Endothelial cell of umbilical vein (primary cell): ENCODE measurements around the gene SFT2D1. TPM values are rescaled to one million over a fixed set of nuclear protein-coding genes. Genes with fewer than 3 reads are reported as not detected.

Experiments
- BruUV-seq: library from RNA; stranded (reverse); fragments of 400-500 nt; replicated peaks from 2 replicates; lab custom pipeline; 2021; lab: Mats Ljungman, UMichigan
- CTCF ChIA-PET: fragments of 300-600, 350-600 bp; sonication (Branson Sonifier 250); formaldehyde crosslinking; loops from one replicate; lab custom pipeline; 2021; ENCODE audit warnings: antibody characterized with exemption, inconsistent platforms; lab: Charles Lee
- POLR2A ChIA-PET: fragments of 300-600, 350-600 bp; sonication (Branson Sonifier 250); formaldehyde crosslinking; loops from one replicate; lab custom pipeline; 2021; ENCODE audit warnings: antibody characterized with exemption, inconsistent platforms; lab: Charles Lee
- DNase-seq: peaks from one replicate; pipeline ENCODE4 v3.0.0-alpha.2; 2011; ENCODE audit warnings: low read depth, low spot score
- FAIRE-seq: peaks from 2 replicates; lab custom pipeline; 2011; peaks lifted over from hg19 to GRCh38; lab: Jason Lieb, UNC
- H2AFZ ChIP-seq: 2 replicates; pipeline ENCODE4 v1.6.0; 2012; ENCODE audit warnings: low read depth, low read length, control low read depth, inconsistent platforms
- H3K27ac ChIP-seq: 2 replicates; pipeline ENCODE4 v1.5.1; 2011; ENCODE audit warnings: low read depth, mild to moderate bottlenecking, control low read depth, low read length, moderate library complexity; ENCODE audit not compliant: insufficient read depth
- H3K27me3 ChIP-seq, 2 experiments: 2 replicates each; pipeline versions ENCODE4 v1.6.0 to v1.6.1; 2011; ENCODE audit warnings: low read length in 2 of 2, mixed read lengths in 1 of 2; ENCODE audit not compliant: control insufficient read depth in 2 of 2, insufficient read depth in 2 of 2
- H3K36me3 ChIP-seq, 2 experiments: 2 replicates in 1 of 2; 3 replicates in 1 of 2; pipeline ENCODE4 v1.5.1; 2011; ENCODE audit warnings: low read length in 2 of 2, mild to moderate bottlenecking in 1 of 2, moderate library complexity in 1 of 2; ENCODE audit not compliant: control insufficient read depth in 2 of 2, insufficient read depth in 2 of 2; ENCODE audit errors: extremely low read depth in 1 of 2
- H3K4me1 ChIP-seq: 3 replicates; pipeline ENCODE4 v1.5.1; 2011; ENCODE audit warnings: mild to moderate bottlenecking, low read length; ENCODE audit not compliant: control insufficient read depth, insufficient read depth; ENCODE audit errors: extremely low read depth
- H3K4me2 ChIP-seq: 2 replicates; pipeline ENCODE4 v1.6.1; 2011; ENCODE audit warnings: low read length, control low read depth, mixed read lengths; ENCODE audit not compliant: insufficient read depth
- H3K4me3 ChIP-seq, 3 experiments: fragments of 200-600 bp in 1 of 3; sonication (generic), shearing (Covaris generic) in 1 of 3; replicated peaks in 1 of 3; 2 replicates each; pipeline ENCODE4 v1.5.1; 2011 to 2016; ENCODE audit warnings: control low read depth in 3 of 3, low read length in 3 of 3, mild to moderate bottlenecking in 2 of 3, inconsistent platforms in 1 of 3, low read depth in 1 of 3, moderate library complexity in 1 of 3; ENCODE audit not compliant: insufficient read depth in 1 of 3
- H3K79me2 ChIP-seq: 2 replicates; pipeline ENCODE4 v1.6.0; 2012; ENCODE audit warnings: low read length, inconsistent platforms; ENCODE audit not compliant: control insufficient read depth, insufficient read depth
- H3K9ac ChIP-seq: replicated peaks from 2 replicates; pipeline ENCODE3; 2011; ENCODE audit warnings: low read length, control low read depth; ENCODE audit not compliant: insufficient read depth; ENCODE audit errors: extremely low read depth
- H3K9me1 ChIP-seq: replicated peaks from 3 replicates; pipeline ENCODE4 v1.6.0; 2011; ENCODE audit warnings: mild to moderate bottlenecking, low read length; ENCODE audit not compliant: control insufficient read depth, insufficient read depth; ENCODE audit errors: extremely low read depth
- H3K9me3 ChIP-seq: replicated peaks from 2 replicates; pipeline ENCODE4 v1.5.1; 2012; ENCODE audit warnings: low read length, inconsistent platforms; ENCODE audit not compliant: control insufficient read depth, insufficient read depth
- H4K20me1 ChIP-seq: replicated peaks from 2 replicates; pipeline ENCODE3; 2011; ENCODE audit warnings: mild to moderate bottlenecking, low read length; ENCODE audit not compliant: control insufficient read depth, insufficient read depth; ENCODE audit errors: extremely low read depth
- CTCF ChIP-seq, 2 donors: IDR thresholded peaks; 1 replicate in 1 of 2; 2 replicates in 1 of 2; pipeline ENCODE4 v1.5.1; 2011; ENCODE audit warnings: low read length in 2 of 2, mild to moderate bottlenecking in 2 of 2, moderate library complexity in 2 of 2, control low read depth in 1 of 2, inconsistent platforms in 1 of 2, low read depth in 1 of 2; ENCODE audit not compliant: insufficient read depth in 1 of 2; ENCODE audit errors: extremely low read depth in 1 of 2
- EZH2 ChIP-seq: IDR thresholded peaks from 2 replicates; pipeline ENCODE4 v1.6.1; 2012; ENCODE audit warnings: borderline replicate concordance, low read depth, mild to moderate bottlenecking, moderate library complexity, low read length, inconsistent platforms; ENCODE audit not compliant: severe bottlenecking
- FOS ChIP-seq: IDR thresholded peaks from 2 replicates; pipeline ENCODE4 v1.6.1; 2011; ENCODE audit warnings: mild to moderate bottlenecking, low read length, moderate library complexity, borderline replicate concordance; ENCODE audit not compliant: insufficient read depth
- GATA2 ChIP-seq: IDR thresholded peaks from 2 replicates; pipeline ENCODE4 v1.7.0; 2011; ENCODE audit warnings: low read depth, mild to moderate bottlenecking, moderate library complexity, mixed read lengths, low read length; ENCODE audit not compliant: insufficient read length, insufficient read depth
- JUN ChIP-seq: IDR thresholded peaks from 2 replicates; pipeline ENCODE4 v1.6.1; 2011; ENCODE audit warnings: borderline replicate concordance, low read depth; ENCODE audit not compliant: insufficient read length, insufficient read depth
- MAX ChIP-seq: IDR thresholded peaks from 2 replicates; pipeline ENCODE4 v1.6.1; 2011; ENCODE audit not compliant: insufficient read depth, insufficient read length
- MYC ChIP-seq: IDR thresholded peaks from one replicate; pipeline ENCODE4 v1.6.1; 2011; ENCODE audit warnings: mild to moderate bottlenecking, low read depth, low read length
- POLR2A ChIP-seq: IDR thresholded peaks from 2 replicates; pipeline ENCODE4 v1.6.1; 2012; ENCODE audit warnings: low read depth, mild to moderate bottlenecking, control low read depth, low read length
- POLR2AphosphoS5 ChIP-seq: IDR thresholded peaks from 2 replicates; pipeline ENCODE4 v1.6.1; 2012; ENCODE audit warnings: low read depth, mild to moderate bottlenecking, control low read depth, low read length, moderate library complexity; ENCODE audit not compliant: insufficient read depth
- dilution Hi-C: fragments of 300-500 bp; cut with MboI; formaldehyde crosslinking; loops from one replicate; pipeline ENCODE4 v1.15.0; 2019; ENCODE audit warnings: low sequenced_read_pairs; ENCODE audit not compliant: extremely low pct_ligation_motif_present
- intact Hi-C: fragments of 100-400 bp; cut with micrococcal nuclease; formaldehyde crosslinking; loops from one replicate; pipeline ENCODE4 v1.10.0; 2022
- polyA plus RNA-seq, 4 experiments: library from polyadenylated mRNA; depleted of rRNA in 3 of 4; stranded (reverse) in 3 of 4; unstranded in 1 of 4; fragments of >200 nt; gene quantifications; 2 replicates each; pipeline versions ENCODE4 v1.2.1 to v1.2.3, GENCODE V29; 2011 to 2012; ENCODE audit warnings: missing spikeins in 1 of 4
- total RNA-seq: library from RNA; stranded (reverse); gene quantifications from 2 replicates; pipeline ENCODE4 v1.2.3, GENCODE V29; 2021

The SFT2D1 gene
- total and polyA plus RNA-seq, 2 donors (not counting 3 experiments of a cell fraction or from before 2014, with no cell fraction given) = 22.9 to 30.6 TPM

- FAIRE-seq (no peak), DNase-seq (no peak)
- Histone ChIP-seq H3K4me1 (peaks cover 4% of the 10 kb centered on the region), H3K27ac (no peak overlapping the region), H4K20me1 (no peaks in the 10 kb centered on the region), H3K36me3 (no peaks in the 10 kb centered on the region), H3K27me3 (no peaks in the 10 kb centered on the region), H3K9me1 (no peaks in the 10 kb centered on the region), H3K9ac (no peak overlapping the region), H3K79me2 (no peaks in the 10 kb centered on the region), H2AFZ (no peak overlapping the region), H3K4me2 (no peak overlapping the region), H3K4me3 (no peak overlapping the region), H3K9me3 (no peaks in the 10 kb centered on the region)
- dilution Hi-C loops (no loop called here), intact Hi-C loops (no loop called here)
- no peak for TF ChIP-seq POLR2AphosphoS5
- no peak for TF ChIP-seq POLR2A
- TF ChIP-seq CTCF (IDR thresholded peaks at IDR 0.05; ENCODE audit: extremely low read depth in 1 of 2, insufficient read depth in 1 of 2, low read depth in 1 of 2, low read length in 2 of 2) = no peak
- no peak for TF ChIP-seq MAX
- TF ChIP-seq FOS = no peak
- TF ChIP-seq JUN = no peak
- TF ChIP-seq MYC = no peak
- no peak for TF ChIP-seq EZH2
- no peak for TF ChIP-seq GATA2
- ChIA-PET POLR2A (interaction anchor here (1.6 kb wide), 1 partner anchor 248 kb away, joined by 5 read pairs; the partner anchor contains the start of gene RPS6KA2), CTCF (interaction anchor here (1.2 to 3.3 kb wide), 6 partner anchors 12 to 103 kb away, joined by 3 to 25 read pairs (median 14); no protein-coding TSS in a partner anchor)
- no TSS peak for BruUV-seq
These were observed 36.8 kb upstream of the SFT2D1 start for GRCh38 chr6:166379103-166379586.
